GM12891 (cell line): ENCODE results near the gene ZKSCAN4.

Source experiments
- POLR2A ChIP-seq: IDR thresholded peaks from 2 replicates; pipeline ENCODE4 v1.6.1; 2011; ENCODE audit warnings: low read depth, low read length, control low read depth
- POLR2AphosphoS5 ChIP-seq: IDR thresholded peaks from 2 replicates; pipeline ENCODE4 v1.6.1; 2011; ENCODE audit warnings: low read depth, low read length, control low read depth
- POU2F2 ChIP-seq: IDR thresholded peaks from 2 replicates; pipeline ENCODE4 v1.6.1; 2011; ENCODE audit warnings: low read depth, mild to moderate bottlenecking, control low read depth, low read length, moderate library complexity
- SPI1 ChIP-seq: IDR thresholded peaks from 2 replicates; pipeline ENCODE4 v1.6.1; 2011; ENCODE audit warnings: low read depth, low read length, control low read depth

DNA sequence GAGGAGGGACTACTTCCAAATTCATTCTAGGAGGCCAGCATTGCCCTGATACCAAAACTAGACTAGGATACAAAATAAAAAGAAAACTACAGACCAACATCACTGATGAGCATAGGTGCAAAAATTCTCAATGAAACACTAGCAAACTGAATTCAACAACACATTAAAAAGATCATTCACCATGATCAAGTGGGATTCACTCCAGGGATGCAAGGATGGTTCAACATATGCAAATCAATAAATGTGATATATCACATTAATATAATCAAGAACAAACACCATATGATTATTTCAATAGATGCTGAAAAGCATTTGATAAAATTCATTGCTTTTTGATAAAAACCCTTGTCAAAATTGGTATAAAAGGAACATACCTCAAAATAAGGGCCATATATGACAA lies 39.5 kb upstream of the ZKSCAN4 start:
- no peak for TF ChIP-seq POLR2A
- no peak for TF ChIP-seq POLR2AphosphoS5
- TF ChIP-seq SPI1, result no peak
- no peak for TF ChIP-seq POU2F2
